Uterus (tissue), 4 donors: ENCODE results near the gene NR3C2. TPM values are rescaled to one million over a fixed set of nuclear protein-coding genes. Genes with fewer than 3 reads are reported as not detected.

Experiments used
- DNase-seq, 2 donors: peaks; one replicate each; pipeline ENCODE4 v3.0.0-alpha.2; 2019 to 2020
- H3K27ac ChIP-seq, 2 donors: fragments of 200-600 bp; sonication (generic); 1 replicate in 1 of 2; 2 replicates in 1 of 2; pipeline ENCODE4 v1.5.1; 2016 to 2018
- H3K27me3 ChIP-seq, 2 donors: fragments of 200-600 bp; sonication (generic); one replicate each; pipeline ENCODE4 v1.5.1; 2018 to 2019; ENCODE audit warnings: control low read depth in 1 of 2
- H3K36me3 ChIP-seq, 2 donors: fragments of 200-600 bp; sonication (generic); one replicate each; pipeline ENCODE4 v1.5.1; 2019; ENCODE audit warnings: control low read depth in 1 of 2
- H3K4me1 ChIP-seq, 2 donors: fragments of 200-600 bp; sonication (generic); one replicate each; pipeline ENCODE4 v1.5.1; 2018 to 2019; ENCODE audit warnings: control low read depth in 1 of 2
- H3K4me3 ChIP-seq, 2 donors: fragments of 200-600 bp; sonication (generic); 1 replicate in 1 of 2; 2 replicates in 1 of 2; pipeline ENCODE4 v1.5.1; 2018 to 2019; ENCODE audit warnings: mild to moderate bottlenecking in 1 of 2
- H3K9me3 ChIP-seq, 2 donors: fragments of 200-600 bp; sonication (generic); one replicate each; pipeline ENCODE4 v1.5.1; 2019; ENCODE audit warnings: control low read depth in 1 of 2
- CTCF ChIP-seq, 4 experiments: fragments of 200-600 bp in 2 of 4; fragments of 450-650 bp in 2 of 4; sonication (generic) in 2 of 4; IDR thresholded peaks; one replicate each; pipeline ENCODE4 v1.5.1; 2016 to 2019; ENCODE audit warnings: antibody characterized with exemption in 4 of 4, mild to moderate bottlenecking in 2 of 4, moderate library complexity in 1 of 4
- POLR2A ChIP-seq, 2 donors: fragments of 450-650 bp; IDR thresholded peaks; one replicate each; pipeline ENCODE4 v1.6.1; 2016; ENCODE audit warnings: antibody characterized with exemption in 2 of 2, mild to moderate bottlenecking in 1 of 2, moderate library complexity in 1 of 2
- intact Hi-C: fragments of 100-400 bp; cut with DNase I; formaldehyde crosslinking; loops from one replicate; pipeline ENCODE4 v1.15.1; 2023; ENCODE audit warnings: low total_unique reads
- total RNA-seq, 4 donors: library from RNA; depleted of rRNA in 3 of 4; stranded (reverse); fragments of >200 nt in 3 of 4; gene quantifications; one replicate each; pipeline versions ENCODE4 v1.1.0 to v1.2.4, GENCODE V29; 2014 to 2023
- donor health status: DM: yes; HTN: yes; CAD: no.

Gene NR3C2
- total RNA-seq, 4 donors from 2014 or later: 10.0 to 46.7 (median 12.5) TPM

- intact Hi-C loops: no loop called here
- TF ChIP-seq CTCF (IDR thresholded peaks at IDR 0.05) (no peak), POLR2A (IDR thresholded peaks at IDR 0.05) (no peak)
Measured at GRCh38 chr4:148344941-148345340, 97.3 kb downstream of the NR3C2 start.

GRCh38 chr4:148344352-148344751 lies 97.9 kb downstream of the NR3C2 start:
- Histone ChIP-seq H3K4me1 (no peaks in the 10 kb centered on the region), H3K4me3 (no peak overlapping the region), H3K27me3 (no peaks in the 10 kb centered on the region), H3K36me3 (no peaks in the 10 kb centered on the region), H3K9me3 (peaks cover 3 to 4% of the 10 kb centered on the region in 2 donors), H3K27ac (no peak overlapping the region)
- TF ChIP-seq POLR2A (IDR thresholded peaks at IDR 0.05) (no peak), CTCF (IDR thresholded peaks at IDR 0.05) (no peak)
- DNase-seq: no peak
- intact Hi-C loops: no loop called here

More at GRCh38 chr4:148344941-148345340, 97.3 kb downstream of the NR3C2 start:
- H3K27me3 ChIP-seq: no peaks in the 10 kb centered on the region
- no peak for DNase-seq
- H3K4me1 ChIP-seq: no peaks in the 10 kb centered on the region
- H3K4me3 ChIP-seq: no peak overlapping the region
- peaks cover 3 to 4% of the 10 kb centered on the region in 2 donors for H3K9me3 ChIP-seq
- H3K27ac ChIP-seq: no peak overlapping the region
- no peaks in the 10 kb centered on the region for H3K36me3 ChIP-seq

GRCh38 chr4:148341980-148342800 lies 100.0 kb downstream of the NR3C2 start:
- no peaks in the 10 kb centered on the region for H3K27me3 ChIP-seq
- H3K9me3 ChIP-seq: peaks cover 3 to 4% of the 10 kb centered on the region in 2 donors
- TF ChIP-seq CTCF (IDR thresholded peaks at IDR 0.05): no peak
- no peak for TF ChIP-seq POLR2A (IDR thresholded peaks at IDR 0.05)
- H3K4me3 ChIP-seq: no peak overlapping the region
- no peaks in the 10 kb centered on the region for H3K4me1 ChIP-seq
- intact Hi-C loops: no loop called here
- no peak for DNase-seq
- no peaks in the 10 kb centered on the region for H3K36me3 ChIP-seq
- H3K27ac ChIP-seq: no peak overlapping the region

GRCh38 chr4:148335133-148335532 lies 107.1 kb downstream of the NR3C2 start:
- Histone ChIP-seq H3K9me3 (peaks cover 0 to under 1% of the 10 kb centered on the region in 2 donors), H3K4me3 (no peak overlapping the region), H3K27me3 (no peaks in the 10 kb centered on the region), H3K27ac (no peak overlapping the region), H3K36me3 (no peaks in the 10 kb centered on the region), H3K4me1 (no peaks in the 10 kb centered on the region)
- no peak for DNase-seq
- no peak for TF ChIP-seq POLR2A (IDR thresholded peaks at IDR 0.05)
- intact Hi-C loops: no loop called here

GRCh38 chr4:148333265-148333664 lies 108.9 kb downstream of the NR3C2 start:
- Histone ChIP-seq H3K4me1 (no peaks in the 10 kb centered on the region), H3K27ac (no peak overlapping the region), H3K4me3 (no peak overlapping the region), H3K36me3 (no peaks in the 10 kb centered on the region), H3K27me3 (no peaks in the 10 kb centered on the region), H3K9me3 (no peaks in the 10 kb centered on the region)
- no peak for TF ChIP-seq CTCF (IDR thresholded peaks at IDR 0.05)
- no peak for TF ChIP-seq POLR2A (IDR thresholded peaks at IDR 0.05)
- intact Hi-C loops: no loop called here
- no peak for DNase-seq
